Putamen (tissue), 1 donor: ENCODE results near the gene PPP1R2.
"Not testable (repeated sequence)": the region's sequence is repeated elsewhere in the genome, so short reads cannot be mapped to it uniquely, and the experiment has no call there.

ENCODE experiments used
- DNase-seq: peaks from one replicate; pipeline ENCODE4 v3.0.0-alpha.2; 2016; ENCODE audit warnings: low spot score

The PPP1R2 gene

DNA sequence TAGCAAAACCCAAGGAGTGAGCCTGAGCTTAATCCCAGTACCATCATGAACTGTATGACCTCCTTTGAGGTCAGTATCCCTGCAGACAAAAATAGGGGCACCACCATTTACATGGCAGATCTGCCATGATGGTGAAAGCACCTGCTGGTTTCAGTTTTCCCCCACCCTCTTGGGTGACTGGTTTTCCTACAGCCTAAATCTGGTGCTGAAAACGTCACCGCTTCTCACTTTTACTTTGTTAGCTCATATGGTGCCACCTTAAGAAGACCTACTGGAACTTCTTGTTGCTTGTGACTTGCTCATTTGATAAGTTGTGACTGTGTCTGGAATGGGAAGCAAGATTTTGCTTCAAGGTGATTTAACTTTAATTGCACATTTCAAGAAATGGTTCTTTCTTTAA, 5.1 kb downstream of the PPP1R2 start:
- no peak for DNase-seq

DNA sequence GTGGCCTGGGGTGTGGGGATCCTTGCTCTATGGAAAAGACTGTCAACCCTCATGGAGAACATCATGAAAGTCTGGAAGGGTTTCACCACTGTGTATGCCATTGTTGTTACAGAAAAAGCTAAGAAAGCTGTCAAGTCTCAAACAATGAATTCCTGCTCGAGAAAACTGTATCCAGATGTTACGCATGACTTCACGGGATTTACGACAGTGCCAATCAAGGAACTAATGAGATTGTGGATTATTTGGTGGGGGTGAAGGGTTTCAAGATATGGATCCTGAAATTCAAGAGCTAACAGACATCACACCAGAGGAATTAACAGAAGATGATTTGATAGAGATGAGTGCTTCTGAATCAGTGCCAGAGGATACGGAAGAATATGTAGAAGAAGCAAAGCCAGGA, 7.8 kb downstream of the PPP1R2 start:
- DNase-seq: no peak

DNA sequence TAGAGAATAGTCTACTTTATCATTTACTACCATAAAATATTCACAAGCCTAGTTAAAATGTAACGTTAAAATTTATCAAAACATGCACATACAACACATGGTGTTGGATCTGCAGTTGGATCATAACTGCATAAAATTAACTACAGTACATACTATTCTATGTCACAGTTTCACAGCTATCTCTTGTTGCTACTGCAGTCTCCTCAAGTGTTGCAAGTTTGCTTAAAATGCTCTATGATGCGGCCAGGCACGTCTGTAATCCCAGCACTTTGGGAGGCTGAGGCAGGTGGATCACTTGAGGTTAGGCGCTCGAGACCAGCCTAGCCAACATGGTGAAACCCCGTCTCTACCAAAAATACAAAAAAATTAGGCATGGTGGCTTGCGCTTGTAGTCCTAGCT, 10.3 kb downstream of the PPP1R2 start:
- DNase-seq: no peak

DNA sequence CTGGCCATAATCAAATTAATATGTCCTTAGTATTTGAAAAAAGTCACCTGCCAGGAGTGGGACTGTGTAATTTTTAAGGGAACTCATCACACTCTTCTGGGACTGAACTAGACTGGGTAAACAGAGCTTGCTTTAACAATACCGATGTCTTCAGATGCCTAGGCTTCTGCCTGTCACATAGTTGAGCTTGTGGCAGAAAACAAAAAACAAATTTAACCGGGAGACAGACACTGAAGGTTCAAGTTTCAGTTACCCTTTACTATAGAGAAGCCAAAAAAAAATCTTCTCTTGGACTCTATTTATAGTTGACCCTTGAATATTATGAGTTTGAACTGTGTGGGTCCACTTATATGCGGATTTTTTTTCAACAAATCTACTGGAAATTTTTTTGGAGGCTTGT, 10.8 kb downstream of the PPP1R2 start:
- no peak for DNase-seq

DNA sequence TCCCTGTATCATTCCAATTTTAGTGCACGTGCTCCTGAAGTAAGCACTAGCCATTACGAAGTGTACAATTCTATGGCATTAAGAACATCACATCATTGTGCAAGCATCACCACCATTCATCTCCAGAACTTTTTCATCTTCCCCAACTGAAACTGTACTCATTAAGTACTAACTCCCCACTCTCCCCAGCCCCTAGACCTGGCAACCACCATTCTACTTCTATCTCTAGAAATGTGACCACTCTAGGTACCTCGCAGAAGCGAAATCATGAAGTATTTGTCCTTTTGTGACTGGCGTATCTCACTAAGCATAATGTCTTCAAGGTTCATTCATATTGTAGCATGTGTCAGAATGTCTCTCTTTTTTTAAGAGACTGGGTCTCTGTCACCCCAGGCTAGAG, 11.4 kb downstream of the PPP1R2 start:
- DNase-seq: no peak

DNA sequence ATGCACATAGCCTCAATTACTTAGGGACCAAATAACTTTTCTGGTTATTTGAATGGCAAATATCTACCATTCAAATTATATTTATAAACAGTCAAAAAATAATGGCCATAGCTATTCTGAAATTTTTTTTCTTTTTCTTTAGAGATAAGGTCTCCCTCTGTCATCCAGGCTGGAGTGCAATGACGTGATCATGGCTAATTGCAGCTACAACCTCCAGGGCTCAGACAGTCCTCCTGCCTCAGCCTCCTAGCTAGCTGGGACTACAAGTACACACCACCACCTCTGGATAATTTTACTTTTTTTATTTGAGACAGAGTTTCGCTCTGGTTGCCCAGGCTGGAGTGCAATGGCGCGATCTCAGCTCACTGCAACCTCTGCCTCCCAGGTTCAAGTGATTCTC, 16.6 kb downstream of the PPP1R2 start:
- no peak for DNase-seq

DNA sequence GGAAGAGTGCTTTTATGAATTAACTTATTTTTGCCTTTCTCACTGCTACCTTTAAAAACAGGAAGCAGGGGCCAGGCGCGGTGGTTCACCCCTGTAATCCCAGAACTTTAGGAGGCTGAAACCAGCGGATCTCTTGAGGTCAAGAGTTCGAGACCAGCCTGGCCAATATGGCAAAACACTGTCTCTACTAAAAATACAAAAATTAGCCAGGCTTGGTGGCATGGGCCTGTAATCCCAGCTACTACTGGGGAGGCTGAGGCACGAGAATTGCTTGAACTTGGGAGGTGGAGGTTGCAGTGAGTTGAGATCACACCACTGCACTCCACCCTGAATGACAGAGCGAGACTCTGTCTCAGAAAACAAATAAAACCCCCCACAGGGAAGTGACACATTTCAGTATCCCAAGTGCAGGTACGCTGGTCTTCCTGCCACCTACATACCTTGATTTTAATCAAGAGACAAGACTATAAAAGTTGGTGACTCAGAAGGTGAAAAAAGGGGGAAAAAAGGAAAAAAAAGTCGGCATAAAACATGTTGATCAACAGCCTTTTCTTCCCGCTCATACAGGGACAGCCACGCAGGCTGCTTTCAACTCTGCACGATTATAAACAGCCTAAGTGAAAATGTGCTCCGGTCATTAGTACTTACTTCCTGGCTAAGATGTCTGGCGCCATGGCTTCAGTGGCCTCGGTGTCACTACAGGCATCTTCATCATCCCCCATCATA, 18.8 kb downstream of the PPP1R2 start:
- no peak for DNase-seq

DNA sequence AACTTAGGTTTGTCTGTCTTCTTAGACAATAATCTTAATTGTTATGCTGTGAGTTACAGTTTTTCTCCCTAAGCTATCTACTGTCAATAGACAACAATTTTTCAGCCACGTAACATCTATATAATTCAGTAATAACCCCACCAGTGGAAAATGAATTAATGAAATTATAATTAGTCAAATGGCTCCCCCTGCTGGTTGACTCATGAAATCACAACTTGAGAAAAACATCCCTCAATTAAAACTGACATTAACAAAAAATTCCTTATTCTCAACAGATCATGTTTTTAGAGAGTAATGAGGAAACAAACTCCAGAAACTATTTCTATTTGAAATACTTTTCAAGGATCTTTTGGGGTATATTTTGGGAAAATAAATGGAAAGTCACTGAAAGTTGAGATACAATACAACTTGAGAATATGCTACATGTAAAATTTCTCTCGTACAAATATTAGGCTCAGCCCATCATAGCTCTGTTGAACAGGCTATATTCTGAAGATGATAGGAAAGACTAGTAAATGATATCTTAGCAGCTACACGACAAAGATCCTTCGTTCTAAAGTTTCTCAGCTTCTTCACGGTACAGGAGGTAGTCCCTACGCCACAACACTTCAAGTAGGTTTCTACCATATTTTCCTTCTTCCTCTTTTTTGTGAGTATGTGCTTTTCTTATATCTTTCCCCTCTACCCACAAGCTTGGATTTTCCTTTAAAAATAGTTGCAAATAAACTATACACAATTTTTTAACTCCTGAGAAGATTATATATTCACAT, 20.7 kb downstream of the PPP1R2 start:
- DNase-seq: no peak

DNA sequence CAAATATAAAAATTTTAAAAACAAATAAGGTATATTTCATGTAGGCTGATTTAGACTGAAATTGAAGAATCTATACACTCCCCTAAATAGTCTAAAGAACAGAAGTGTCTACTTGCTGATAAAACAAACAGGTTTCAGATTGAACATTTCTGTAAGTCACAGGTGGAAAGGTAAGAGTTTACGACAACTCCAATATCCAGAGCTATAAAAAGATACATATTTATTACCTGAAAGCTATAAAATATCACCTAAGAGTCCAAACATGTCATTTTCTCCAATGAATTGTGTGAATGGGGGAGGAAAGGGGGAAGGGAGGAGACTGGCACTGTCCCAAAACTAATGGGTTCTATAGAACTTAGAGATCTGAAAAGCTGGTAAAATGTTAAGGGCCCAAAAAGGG, 26.1 kb downstream of the PPP1R2 start:
- no peak for DNase-seq

DNA sequence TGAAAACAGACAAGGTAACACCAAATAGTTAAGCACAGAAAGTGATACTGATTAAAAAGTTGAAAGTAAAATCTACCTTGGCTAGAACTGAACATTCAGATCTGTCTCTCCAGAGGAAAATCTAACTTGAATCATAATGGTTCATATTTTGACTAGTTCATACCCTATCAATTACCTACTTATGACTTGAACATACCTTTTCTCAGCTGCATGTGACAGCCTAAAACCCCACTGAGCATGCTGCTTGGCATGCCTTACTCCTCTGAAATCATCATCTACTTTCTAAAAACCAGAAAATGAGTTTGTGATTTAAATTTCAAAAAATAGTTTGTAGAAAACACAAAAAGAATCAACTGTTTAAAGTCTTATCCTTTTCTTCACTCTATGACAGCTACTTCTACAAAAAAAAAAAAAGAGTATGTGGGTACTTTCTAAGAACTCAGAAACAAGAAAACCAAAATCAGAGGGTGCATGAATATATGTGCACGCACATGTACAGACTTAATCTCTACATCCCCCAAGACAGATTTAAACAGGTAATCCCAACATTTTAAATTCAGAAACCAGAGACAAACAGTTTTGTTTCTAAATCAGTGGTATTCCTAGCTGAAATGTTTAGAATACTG, 28.4 kb downstream of the PPP1R2 start:
- DNase-seq: not testable (repeated sequence)

DNA sequence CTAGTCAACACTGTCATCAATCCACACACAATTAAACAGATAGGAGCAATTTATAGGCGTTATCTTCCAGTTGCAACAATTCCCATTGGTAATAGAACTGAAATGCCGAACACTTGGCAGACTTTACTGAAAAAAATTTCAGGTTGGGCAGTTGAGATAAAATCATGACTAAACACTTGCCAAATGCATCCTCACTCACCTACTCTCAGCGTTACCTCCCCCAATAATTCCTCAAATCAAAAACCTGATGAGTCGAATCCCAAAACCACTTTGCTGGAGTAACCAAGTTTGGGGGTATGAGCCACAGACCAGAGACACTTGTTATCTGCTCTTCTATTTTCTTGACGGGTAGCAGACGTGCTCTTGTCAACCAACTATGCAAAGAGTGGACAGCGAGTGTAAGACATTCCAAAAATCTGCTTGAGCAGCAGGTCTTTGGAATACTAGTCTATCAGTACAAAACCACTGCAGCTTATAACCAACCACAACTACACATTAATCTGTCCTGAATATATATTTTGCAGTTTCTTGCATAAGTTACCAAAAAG, 30.3 kb downstream of the PPP1R2 start:
- no peak for DNase-seq

DNA sequence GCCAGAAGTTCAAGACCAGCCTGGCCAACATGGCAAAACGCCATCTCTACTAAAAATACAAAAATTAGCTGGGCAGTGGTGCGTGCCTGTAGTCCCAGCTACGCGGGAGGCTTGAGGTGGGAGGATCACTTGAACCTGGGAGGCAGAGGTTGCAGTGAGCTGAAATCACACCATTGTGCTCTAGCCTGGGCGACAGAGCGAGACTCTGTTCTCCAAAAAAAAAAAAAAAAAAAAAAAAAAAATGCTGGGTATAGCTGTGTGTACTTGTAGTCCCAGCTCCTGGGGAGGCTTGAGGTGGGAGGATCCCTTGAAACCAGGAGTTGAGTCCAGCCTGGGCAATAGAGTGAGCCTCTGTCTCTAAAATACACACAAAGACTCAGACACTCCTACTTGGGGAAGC, 32.0 kb downstream of the PPP1R2 start:
- no peak for DNase-seq

DNA sequence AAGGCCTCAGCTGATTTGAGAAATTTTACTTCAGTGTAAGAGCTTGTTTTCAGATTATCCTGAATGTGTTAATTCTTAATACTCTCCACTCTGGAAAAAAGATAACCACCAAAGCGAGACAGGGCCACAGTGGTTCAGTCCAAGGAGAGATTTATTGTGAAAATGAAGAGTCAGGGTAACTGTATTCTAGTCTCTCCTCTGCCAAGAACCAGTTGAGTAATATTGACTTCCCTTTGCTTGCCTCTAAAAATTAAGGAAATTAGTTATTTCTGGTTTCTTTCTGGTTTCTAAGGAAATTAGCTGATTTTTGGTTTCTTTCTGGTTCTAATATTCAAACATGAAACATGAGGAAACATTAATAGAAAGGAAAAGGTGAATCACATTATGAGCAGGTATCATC, 34.9 kb downstream of the PPP1R2 start:
- DNase-seq: no peak

DNA sequence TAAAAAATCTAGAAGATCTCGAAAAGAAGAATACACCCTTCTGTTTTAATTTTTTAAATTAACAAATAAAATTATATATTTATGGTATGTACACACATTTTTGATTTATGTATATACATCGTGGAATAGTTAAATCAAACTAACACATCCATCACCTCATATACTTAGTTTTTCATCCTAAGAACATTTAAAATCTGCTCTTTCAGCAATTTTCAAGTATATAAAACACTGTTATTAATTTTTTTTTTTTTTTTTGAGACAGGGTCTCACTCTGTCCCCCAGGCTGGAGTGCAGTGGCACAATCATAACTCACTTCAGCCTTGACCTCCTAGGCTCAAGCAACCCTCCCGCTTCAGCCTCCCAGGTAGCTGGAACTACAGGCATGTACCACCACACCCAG, 67.5 kb downstream of the PPP1R2 start:
- no peak for DNase-seq

DNA sequence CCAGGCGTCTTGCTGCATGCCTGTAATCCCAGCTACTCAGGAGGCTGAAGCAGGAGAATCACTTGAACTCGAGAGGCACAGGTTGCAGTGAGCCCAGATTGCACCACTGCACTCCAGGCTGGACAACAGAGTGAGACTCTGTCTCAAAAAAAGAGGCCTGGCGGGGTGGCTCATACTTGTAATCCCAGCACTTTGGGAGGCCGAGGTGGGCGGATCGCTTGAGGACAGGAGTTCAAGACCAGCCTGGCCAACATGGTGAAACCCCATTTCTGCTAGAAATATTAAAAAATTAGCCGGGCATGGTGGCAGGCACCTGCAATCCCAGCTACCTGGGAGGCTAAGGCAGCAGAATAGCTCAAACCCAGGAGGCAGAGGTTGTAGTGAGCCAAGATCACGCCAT, 68.0 kb downstream of the PPP1R2 start:
- DNase-seq: not testable (repeated sequence)

DNA sequence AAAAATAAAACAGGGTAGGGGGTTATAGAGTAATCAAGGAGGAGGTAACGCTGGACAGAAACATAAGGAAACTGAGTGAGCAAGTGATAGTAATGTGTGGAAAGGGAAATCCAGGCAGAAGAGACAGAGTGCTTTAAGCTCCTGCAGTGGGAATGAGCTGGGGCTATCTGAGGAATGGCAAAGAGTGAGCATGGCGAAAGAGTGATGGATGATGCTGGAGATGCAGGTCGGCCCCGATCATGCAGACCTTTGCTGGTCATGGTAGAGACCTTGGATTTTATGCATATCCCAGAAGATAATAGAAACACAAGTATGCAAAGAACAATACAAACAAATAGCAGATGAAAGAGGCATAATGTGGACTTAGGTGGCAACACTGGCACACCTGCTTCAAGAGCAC, 74.3 kb downstream of the PPP1R2 start:
- DNase-seq: no peak

DNA sequence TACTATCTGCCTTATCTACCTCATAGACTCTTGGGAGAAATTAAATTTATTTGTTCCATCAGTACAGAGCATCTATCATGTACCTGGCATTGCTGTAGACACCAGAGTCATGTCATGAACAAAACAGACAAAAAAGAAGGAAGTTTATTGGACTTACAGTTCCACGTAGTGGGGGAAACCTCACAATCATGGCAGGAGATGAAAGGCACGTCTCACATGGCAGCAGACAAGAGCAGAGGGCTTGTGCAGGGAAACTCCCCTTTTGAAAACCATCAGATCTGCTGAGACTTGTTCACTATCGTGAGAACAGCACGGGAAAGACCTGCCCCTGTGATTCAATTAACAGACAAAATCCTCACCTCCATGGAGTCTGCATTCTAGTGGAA, 74.7 kb downstream of the PPP1R2 start:
- DNase-seq: no peak

DNA sequence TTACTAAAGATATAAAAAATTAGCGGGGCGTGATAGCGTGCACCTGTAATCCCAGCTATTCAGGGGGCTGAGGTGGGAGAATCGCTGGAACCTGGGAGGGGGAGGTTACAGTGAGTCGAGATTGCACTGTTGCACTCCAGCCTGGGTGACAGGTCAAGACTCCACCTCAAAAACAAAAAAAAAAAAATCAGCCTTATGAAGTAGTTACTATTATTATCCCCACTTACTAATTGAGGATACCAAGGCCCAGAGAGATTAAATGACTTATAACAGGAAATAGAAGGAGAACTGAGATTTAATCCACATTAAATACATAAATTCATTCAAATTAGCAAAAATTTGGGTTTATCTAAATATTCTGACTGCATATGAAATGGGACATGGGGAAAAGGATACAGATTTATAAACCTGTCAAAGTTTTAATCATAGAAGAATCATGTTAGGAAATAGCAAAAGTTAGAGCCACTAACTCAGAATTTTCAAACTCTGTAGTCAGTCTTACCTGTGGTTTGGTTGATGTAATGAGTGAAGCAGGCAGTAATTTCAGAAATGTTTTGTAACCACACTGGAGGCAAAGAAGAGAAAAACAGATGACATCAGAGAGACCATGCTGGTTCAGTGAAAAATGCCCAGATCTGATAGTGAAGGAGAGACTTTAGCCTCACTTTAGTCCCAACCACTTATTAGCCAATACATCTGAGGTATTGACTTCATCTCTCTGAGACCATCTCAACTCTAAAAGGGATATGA, 75.3 kb downstream of the PPP1R2 start:
- DNase-seq: no peak

DNA sequence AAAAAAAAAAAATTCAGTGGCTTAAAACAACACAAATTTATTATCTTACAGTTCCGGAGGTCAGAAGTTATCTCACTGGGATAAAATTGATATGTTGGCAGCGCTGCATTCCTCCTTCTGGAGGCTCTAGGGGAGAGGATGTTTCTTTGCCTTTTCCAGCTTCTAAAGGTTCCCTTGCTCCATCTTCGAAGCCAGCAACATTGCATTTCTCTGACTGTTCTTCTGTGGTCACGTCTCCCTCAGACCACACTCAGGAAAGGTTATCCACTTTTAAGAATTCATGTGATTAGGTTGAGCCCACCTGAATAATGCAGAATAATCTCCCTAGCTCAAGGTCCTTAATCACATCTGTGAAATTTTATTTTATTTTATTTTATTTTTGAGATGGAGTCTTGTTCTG, 76.9 kb downstream of the PPP1R2 start:
- DNase-seq: no peak
